Measurements from ENCODE around the gene ALDH4A1.
"Not testable (repeated sequence)": the region's sequence is repeated elsewhere in the genome, so short reads cannot be mapped to it uniquely, and the experiment has no call there.

The ALDH4A1 gene

GRCh38 chr1:18832319-18832718 is 70.0 kb downstream of the ALDH4A1 start:
- DNase-seq, result not testable (repeated sequence)

GRCh38 chr1:18831656-18832055 is 70.7 kb downstream of the ALDH4A1 start:
- DNase-seq, result no peak

- DNase-seq, result no peak
Measured at GRCh38 chr1:18830596-18830995, 71.8 kb downstream of the ALDH4A1 start.

DNA sequence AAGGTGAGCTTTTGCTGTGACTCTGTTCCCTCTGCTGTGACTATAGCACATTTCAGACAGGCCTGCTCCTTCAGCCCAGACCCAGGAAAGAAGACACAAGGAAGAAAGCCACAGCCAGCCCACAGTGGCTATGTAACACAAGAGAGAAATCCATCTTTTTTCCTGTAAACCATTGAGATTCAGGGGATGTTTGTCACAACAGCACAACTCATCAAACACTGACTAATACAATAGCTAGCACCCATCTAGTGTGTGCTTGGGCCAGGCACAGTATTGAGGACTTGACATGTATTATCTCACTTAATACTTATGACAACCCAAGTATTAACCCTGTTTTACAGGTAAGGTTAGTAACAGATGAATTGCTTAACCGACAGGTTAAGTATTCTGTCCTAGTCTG is 72.7 kb downstream of the ALDH4A1 start:
- no peak for DNase-seq

- DNase-seq, result no peak
Measured at GRCh38 chr1:18828224-18828623, 74.1 kb downstream of the ALDH4A1 start.

GRCh38 chr1:18823438-18823837 is 78.9 kb downstream of the ALDH4A1 start:
- no peak for DNase-seq

All from activated CD4-positive, alpha-beta T cell treated with anti-CD3 and anti-CD28 coated beads, Interleukin-2, amount 50 U/mL, for 48 hours (primary cell).